GM04504 (cell line): ENCODE measurements around the gene TOP1.
"Not testable (repeated sequence)": the region's sequence is repeated elsewhere in the genome, so short reads cannot be mapped to it uniquely, and the experiment has no call there.

ENCODE experiments used
- DNase-seq: peaks from one replicate; pipeline ENCODE4 v3.0.0-alpha.2; 2012; ENCODE audit warnings: low read depth

TOP1 gene

GRCh38 chr20:41094353-41095055 lies 65.9 kb downstream of the TOP1 start:
- DNase-seq = peak; percentile 16

GRCh38 chr20:41095110-41095969 lies 66.7 kb downstream of the TOP1 start:
- peak; percentile 32 for DNase-seq

- peak; percentile 77 for DNase-seq
Measured at GRCh38 chr20:41098703-41099250, 70.2 kb downstream of the TOP1 start.

GRCh38 chr20:41100001-41100480 lies 71.4 kb downstream of the TOP1 start:
- DNase-seq = no peak

- DNase-seq = no peak
Measured at GRCh38 chr20:41101660-41102059, 73.0 kb downstream of the TOP1 start.

- DNase-seq = no peak
Measured at GRCh38 chr20:41108531-41108930, 79.9 kb downstream of the TOP1 start.

GRCh38 chr20:41110012-41110411 lies 81.4 kb downstream of the TOP1 start:
- no peak for DNase-seq

GRCh38 chr20:41110930-41111577 lies 82.4 kb downstream of the TOP1 start:
- DNase-seq = no peak

GRCh38 chr20:41111578-41111951 lies 82.9 kb downstream of the TOP1 start:
- DNase-seq = no peak

GRCh38 chr20:41116282-41116956 lies 87.8 kb downstream of the TOP1 start:
- no peak for DNase-seq

- not testable (repeated sequence) for DNase-seq
Measured at GRCh38 chr20:41118159-41118558, 89.5 kb downstream of the TOP1 start.

- DNase-seq = no peak
Measured at GRCh38 chr20:41118632-41119031, 90.0 kb downstream of the TOP1 start.

- no peak for DNase-seq
Measured at GRCh38 chr20:41119614-41120561, 91.3 kb downstream of the TOP1 start.

GRCh38 chr20:41121399-41121798 lies 92.8 kb downstream of the TOP1 start:
- no peak for DNase-seq

GRCh38 chr20:41123631-41124030 lies 95.0 kb downstream of the TOP1 start:
- no peak for DNase-seq

- DNase-seq = no peak
Measured at GRCh38 chr20:41124451-41125094, 96.0 kb downstream of the TOP1 start.

GRCh38 chr20:41125530-41126457 lies 97.2 kb downstream of the TOP1 start:
- no peak for DNase-seq

GRCh38 chr20:41126719-41127118 lies 98.1 kb downstream of the TOP1 start:
- DNase-seq = no peak

- DNase-seq = not testable (repeated sequence)
Measured at GRCh38 chr20:41128317-41128716, 99.7 kb downstream of the TOP1 start.
